H1 (cell line): Measurements from ENCODE around the gene DENND1A.

Source experiments
- EZH2 ChIP-seq: fragments of 200-600 bp; sonication (generic); IDR thresholded peaks from 2 replicates; pipeline ENCODE4 v1.7.1; 2012; ENCODE audit warnings: low read depth, mild to moderate bottlenecking, moderate library complexity, low read length, inconsistent platforms; ENCODE audit not compliant: severe bottlenecking
- HDAC2 ChIP-seq, 2 experiments: fragments of 300-600 bp in 1 of 2; sonication (generic) in 1 of 2; IDR thresholded peaks; 2 replicates each; pipeline ENCODE4 v1.6.1; 2011 to 2012; ENCODE audit warnings: low read depth in 2 of 2, low read length in 2 of 2, mild to moderate bottlenecking in 2 of 2, moderate library complexity in 2 of 2, borderline replicate concordance in 1 of 2, inconsistent platforms in 1 of 2
- NRF1 ChIP-seq: IDR thresholded peaks from 2 replicates; pipeline ENCODE4 v1.6.1; 2011; ENCODE audit warnings: mild to moderate bottlenecking, low read depth, low read length, improper control_type of control experiment
- POLR2A ChIP-seq, 2 experiments: IDR thresholded peaks; 1 replicate in 1 of 2; 2 replicates in 1 of 2; pipeline ENCODE4 v1.6.1; 2011; ENCODE audit warnings: low read depth in 2 of 2, low read length in 2 of 2, mild to moderate bottlenecking in 2 of 2; ENCODE audit errors: control extremely low read depth in 1 of 2
- RAD21 ChIP-seq, 2 experiments: IDR thresholded peaks in 1 of 2; conservative IDR thresholded peaks in 1 of 2; 2 replicates each; pipeline ENCODE4 v1.6.1; 2011; ENCODE audit warnings: low read depth in 2 of 2, low read length in 2 of 2, improper control_type of control experiment in 1 of 2, inconsistent platforms in 1 of 2, mild to moderate bottlenecking in 1 of 2, moderate library complexity in 1 of 2
- RXRA ChIP-seq: IDR thresholded peaks from 2 replicates; pipeline ENCODE4 v1.6.1; 2011; ENCODE audit warnings: low read depth, mild to moderate bottlenecking, low read length, moderate library complexity; ENCODE audit not compliant: insufficient read depth
- TAF1 ChIP-seq: IDR thresholded peaks from 2 replicates; pipeline ENCODE4 v1.6.1; 2011; ENCODE audit warnings: mild to moderate bottlenecking, low read depth, low read length
- TF ChIP-seq, protein P1 (sequence below): IDR thresholded peaks from 2 replicates; pipeline ENCODE4 v1.6.1; 2011; ENCODE audit warnings: low read length, improper control_type of control experiment
- TF ChIP-seq, protein P2 (sequence below), 3 experiments: IDR thresholded peaks; 1 replicate in 2 of 3; 2 replicates in 1 of 3; pipeline versions ENCODE4 v1.5.1 to v1.6.1; 2011; ENCODE audit warnings: low read length in 3 of 3, mild to moderate bottlenecking in 3 of 3, inconsistent platforms in 2 of 3, low read depth in 1 of 3, moderate library complexity in 1 of 3; ENCODE audit not compliant: insufficient read depth in 1 of 3; ENCODE audit errors: control extremely low read depth in 1 of 3

DNA sequence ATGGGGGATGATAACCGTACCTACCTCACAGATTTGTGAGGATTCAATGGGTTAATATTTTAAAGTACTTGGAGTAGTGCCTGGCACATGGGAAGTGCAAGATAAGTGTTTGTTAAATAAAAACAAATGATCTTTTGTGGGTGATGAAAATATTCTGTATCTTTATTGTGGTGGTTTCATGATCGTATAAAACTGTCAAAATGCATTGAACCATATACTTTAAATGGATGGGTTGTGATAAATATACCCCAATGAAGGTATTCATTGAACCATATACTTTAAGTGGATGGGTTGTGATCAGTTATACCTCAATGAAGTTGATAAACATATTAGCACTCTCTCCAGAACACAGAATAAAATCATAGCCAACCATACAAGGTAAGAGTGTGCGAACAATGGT lies 339.4 kb downstream of the DENND1A start:
- TF ChIP-seq NRF1 = no peak
- TF ChIP-seq POLR2A (IDR thresholded peaks at IDR 0.05; ENCODE audit: control extremely low read depth in 1 of 2, low read depth in 2 of 2, low read length in 2 of 2) = no peak
- TF ChIP-seq, protein P1, sequence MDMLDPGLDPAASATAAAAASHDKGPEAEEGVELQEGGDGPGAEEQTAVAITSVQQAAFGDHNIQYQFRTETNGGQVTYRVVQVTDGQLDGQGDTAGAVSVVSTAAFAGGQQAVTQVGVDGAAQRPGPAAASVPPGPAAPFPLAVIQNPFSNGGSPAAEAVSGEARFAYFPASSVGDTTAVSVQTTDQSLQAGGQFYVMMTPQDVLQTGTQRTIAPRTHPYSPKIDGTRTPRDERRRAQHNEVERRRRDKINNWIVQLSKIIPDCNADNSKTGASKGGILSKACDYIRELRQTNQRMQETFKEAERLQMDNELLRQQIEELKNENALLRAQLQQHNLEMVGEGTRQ = no peak
- no peak for TF ChIP-seq TAF1
- TF ChIP-seq RAD21 (IDR thresholded peaks at IDR 0.05 in 1 of 2, conservative IDR thresholded peaks at IDR 0.05 in 1 of 2; ENCODE audit: low read depth in 2 of 2, low read length in 2 of 2) = no peak
- TF ChIP-seq, protein P2, sequence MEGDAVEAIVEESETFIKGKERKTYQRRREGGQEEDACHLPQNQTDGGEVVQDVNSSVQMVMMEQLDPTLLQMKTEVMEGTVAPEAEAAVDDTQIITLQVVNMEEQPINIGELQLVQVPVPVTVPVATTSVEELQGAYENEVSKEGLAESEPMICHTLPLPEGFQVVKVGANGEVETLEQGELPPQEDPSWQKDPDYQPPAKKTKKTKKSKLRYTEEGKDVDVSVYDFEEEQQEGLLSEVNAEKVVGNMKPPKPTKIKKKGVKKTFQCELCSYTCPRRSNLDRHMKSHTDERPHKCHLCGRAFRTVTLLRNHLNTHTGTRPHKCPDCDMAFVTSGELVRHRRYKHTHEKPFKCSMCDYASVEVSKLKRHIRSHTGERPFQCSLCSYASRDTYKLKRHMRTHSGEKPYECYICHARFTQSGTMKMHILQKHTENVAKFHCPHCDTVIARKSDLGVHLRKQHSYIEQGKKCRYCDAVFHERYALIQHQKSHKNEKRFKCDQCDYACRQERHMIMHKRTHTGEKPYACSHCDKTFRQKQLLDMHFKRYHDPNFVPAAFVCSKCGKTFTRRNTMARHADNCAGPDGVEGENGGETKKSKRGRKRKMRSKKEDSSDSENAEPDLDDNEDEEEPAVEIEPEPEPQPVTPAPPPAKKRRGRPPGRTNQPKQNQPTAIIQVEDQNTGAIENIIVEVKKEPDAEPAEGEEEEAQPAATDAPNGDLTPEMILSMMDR (IDR thresholded peaks at IDR 0.05; ENCODE audit: control extremely low read depth in 1 of 3, insufficient read depth in 1 of 3, low read depth in 1 of 3, low read length in 3 of 3) = no peak
- TF ChIP-seq EZH2 = no peak
- no peak for TF ChIP-seq HDAC2 (IDR thresholded peaks at IDR 0.05; ENCODE audit: borderline replicate concordance in 1 of 2, low read depth in 2 of 2, low read length in 2 of 2)
- no peak for TF ChIP-seq RXRA
